ENCODE measurements around the gene SERINC5.

SERINC5 gene

DNA sequence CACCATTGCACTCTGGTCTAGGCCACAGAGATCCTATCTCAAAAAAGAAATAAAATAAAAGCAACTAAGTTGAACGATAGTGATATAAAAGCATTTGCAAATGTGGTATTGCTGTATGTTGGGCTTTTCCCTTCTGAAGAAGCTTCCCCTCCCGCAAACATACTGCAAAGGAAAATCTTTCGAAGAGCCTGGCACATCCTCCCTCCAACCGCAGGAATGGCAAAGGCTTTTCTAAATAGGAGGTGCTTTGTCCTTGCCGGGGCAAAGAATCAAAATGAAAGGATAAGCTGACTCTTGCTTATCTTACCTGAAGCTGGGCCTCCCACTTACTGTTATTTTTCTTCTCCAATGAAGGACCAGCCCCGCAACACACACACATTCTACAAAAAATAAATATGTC, 45.8 kb downstream of the SERINC5 start:
- no peak overlapping the region for H3K9ac ChIP-seq (ENCODE audit: low read depth, low read length, poor library complexity, severe bottlenecking)
- peaks cover 61% of the 10 kb centered on the region for H3K4me1 ChIP-seq (ENCODE audit: insufficient read depth, low read length, poor library complexity, severe bottlenecking)
- H3K4me3 ChIP-seq (ENCODE audit: low read length, poor library complexity, severe bottlenecking) = no peak overlapping the region
- peaks cover 64% of the 10 kb centered on the region for H4K20me1 ChIP-seq (ENCODE audit: insufficient read depth, low read length, poor library complexity, severe bottlenecking)
- H3K4me2 ChIP-seq (ENCODE audit: low read depth, low read length, poor library complexity, severe bottlenecking) = no peak overlapping the region
- peaks cover 99% of the 10 kb centered on the region for H3K79me2 ChIP-seq (ENCODE audit: insufficient read depth, low read length)
- no peaks in the 10 kb centered on the region for H3K27me3 ChIP-seq (ENCODE audit: insufficient read depth, low read length, poor library complexity, severe bottlenecking)
- no peaks in the 10 kb centered on the region for H3F3A ChIP-seq (ENCODE audit: low read depth)
- H3K36me3 ChIP-seq (ENCODE audit: insufficient read depth, low read length) = peaks cover 10% of the 10 kb centered on the region; the same call in 1 of the 2 replicates
- no peak for TF ChIP-seq CTCF (conservative IDR thresholded peaks at IDR 0.05; ENCODE audit: low read length)
- TF ChIP-seq EZH2phosphoT487 (IDR thresholded peaks at IDR 0.05; ENCODE audit: borderline replicate concordance) = no peak
- H3K9me3 ChIP-seq (ENCODE audit: insufficient read depth, low read depth, low read length) = no peaks in the 10 kb centered on the region
- H2AFZ ChIP-seq (ENCODE audit: low read length) = no peak overlapping the region
- no peaks in the 10 kb centered on the region for H3K9me2 ChIP-seq (replicated peaks; ENCODE audit: low read depth, low read length)

DNA sequence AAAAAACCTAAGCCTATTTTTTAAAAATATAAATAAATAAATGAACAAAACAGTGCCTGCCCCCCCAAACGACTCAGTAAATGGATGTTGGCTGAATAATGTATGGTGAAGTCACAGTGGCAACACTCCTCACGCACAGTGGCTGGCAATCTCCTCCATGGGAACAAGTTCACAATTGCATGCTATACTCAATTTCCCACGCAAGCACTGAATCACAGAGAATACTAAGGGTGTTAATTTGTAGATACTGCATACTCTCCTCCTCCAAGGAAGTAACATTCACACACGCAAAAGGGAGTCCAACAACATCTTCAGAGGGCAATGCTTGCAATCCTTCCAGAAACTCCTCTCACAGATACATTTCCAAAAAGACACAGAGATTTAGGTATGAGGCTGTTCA, 47.5 kb downstream of the SERINC5 start:
- no peak for TF ChIP-seq CTCF (conservative IDR thresholded peaks at IDR 0.05; ENCODE audit: low read length)
- TF ChIP-seq EZH2phosphoT487 (IDR thresholded peaks at IDR 0.05; ENCODE audit: borderline replicate concordance) = no peak
- Histone ChIP-seq H2AFZ (ENCODE audit: low read length) (no peak overlapping the region), H3K9me2 (replicated peaks; ENCODE audit: low read depth, low read length) (no peaks in the 10 kb centered on the region), H3K27me3 (ENCODE audit: insufficient read depth, low read length, poor library complexity, severe bottlenecking) (no peaks in the 10 kb centered on the region), H3F3A (ENCODE audit: low read depth) (no peaks in the 10 kb centered on the region), H3K9ac (ENCODE audit: low read depth, low read length, poor library complexity, severe bottlenecking) (no peak overlapping the region), H4K20me1 (ENCODE audit: insufficient read depth, low read length, poor library complexity, severe bottlenecking) (peaks cover 54% of the 10 kb centered on the region), H3K4me2 (ENCODE audit: low read depth, low read length, poor library complexity, severe bottlenecking) (no peak overlapping the region), H3K4me3 (ENCODE audit: low read length, poor library complexity, severe bottlenecking) (no peak overlapping the region), H3K9me3 (ENCODE audit: insufficient read depth, low read depth, low read length) (no peaks in the 10 kb centered on the region), H3K36me3 (ENCODE audit: insufficient read depth, low read length) (peaks cover 16% of the 10 kb centered on the region; the same call in 1 of the 2 replicates), H3K79me2 (ENCODE audit: insufficient read depth, low read length) (peaks cover 99% of the 10 kb centered on the region), H3K4me1 (ENCODE audit: insufficient read depth, low read length, poor library complexity, severe bottlenecking) (peaks cover 65% of the 10 kb centered on the region)

DNA sequence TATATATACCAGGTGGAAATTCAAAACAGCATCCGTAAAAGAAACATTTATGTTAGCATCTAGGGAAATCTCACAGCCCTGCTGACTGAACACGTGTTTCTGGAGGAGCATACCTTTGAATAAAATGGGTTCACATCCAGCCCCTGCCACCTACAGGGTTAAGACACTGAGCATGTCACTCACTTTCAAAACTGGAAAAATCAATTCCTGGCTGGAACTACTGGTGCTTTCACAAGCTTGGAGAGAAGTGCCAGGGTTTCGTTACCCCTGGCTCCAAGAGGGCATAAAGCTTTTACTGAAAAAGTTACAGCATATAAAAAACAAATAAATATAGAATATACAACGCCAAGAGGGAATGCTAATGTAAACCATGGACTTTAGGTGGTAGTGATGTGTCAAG, 48.0 kb downstream of the SERINC5 start:
- Histone ChIP-seq H3K9ac (ENCODE audit: low read depth, low read length, poor library complexity, severe bottlenecking) (no peak overlapping the region), H3K27me3 (ENCODE audit: insufficient read depth, low read length, poor library complexity, severe bottlenecking) (no peaks in the 10 kb centered on the region), H3K4me2 (ENCODE audit: low read depth, low read length, poor library complexity, severe bottlenecking) (no peak overlapping the region), H2AFZ (ENCODE audit: low read length) (no peak overlapping the region), H3K36me3 (ENCODE audit: insufficient read depth, low read length) (peaks cover 20% of the 10 kb centered on the region; the same call in 1 of the 2 replicates), H3K4me1 (ENCODE audit: insufficient read depth, low read length, poor library complexity, severe bottlenecking) (peaks cover 60% of the 10 kb centered on the region), H4K20me1 (ENCODE audit: insufficient read depth, low read length, poor library complexity, severe bottlenecking) (peaks cover 53% of the 10 kb centered on the region), H3K79me2 (ENCODE audit: insufficient read depth, low read length) (peaks cover 97% of the 10 kb centered on the region), H3K9me3 (ENCODE audit: insufficient read depth, low read depth, low read length) (no peaks in the 10 kb centered on the region), H3K9me2 (replicated peaks; ENCODE audit: low read depth, low read length) (no peaks in the 10 kb centered on the region), H3K4me3 (ENCODE audit: low read length, poor library complexity, severe bottlenecking) (no peak overlapping the region), H3F3A (ENCODE audit: low read depth) (no peaks in the 10 kb centered on the region)
- TF ChIP-seq CTCF (conservative IDR thresholded peaks at IDR 0.05; ENCODE audit: low read length) (no peak), EZH2phosphoT487 (IDR thresholded peaks at IDR 0.05; ENCODE audit: borderline replicate concordance) (no peak)
